Measurements from ENCODE around the gene CA5B.

DNA sequence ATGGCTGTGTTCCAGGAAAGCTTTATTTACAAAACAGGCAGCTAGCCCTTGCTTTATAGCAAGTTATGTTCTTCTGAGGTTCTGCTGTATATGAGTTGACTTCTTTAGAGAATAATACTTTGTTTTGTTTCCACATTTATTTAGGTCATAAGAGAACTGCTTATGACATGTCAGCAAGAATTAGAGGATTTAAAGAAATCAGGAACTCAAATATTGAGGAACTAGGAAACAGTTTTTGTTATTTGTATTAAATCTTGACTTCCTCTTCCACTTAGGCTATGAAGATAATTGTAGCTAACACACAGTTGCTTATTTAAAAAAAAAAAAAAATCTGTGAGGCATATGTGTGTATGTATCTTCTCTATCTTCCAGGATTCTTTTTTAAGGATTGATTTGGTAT, 66.5 kb downstream of the CA5B start:
- TF ChIP-seq CTCF (IDR thresholded peaks at IDR 0.05 in 4 of 5, conservative IDR thresholded peaks at IDR 0.05 in 1 of 5) (no peak), POLR2A (IDR thresholded peaks at IDR 0.05) (no peak)
